Stimulated activated CD4-positive, alpha-beta T cell treated with anti-CD3 and anti-CD28 coated beads, Interleukin-2, amount 100 ng/mL, for 24 hours (primary cell): ENCODE data around the gene PPP1R12C.
A peak's percentile ranks its signal among the peaks of the same experiment; 100 is the strongest.

ENCODE experiments used
- DNase-seq, 2 donors: peaks; one replicate each; pipeline ENCODE4 v3.0.0-alpha.2; 2020

Gene PPP1R12C

DNA sequence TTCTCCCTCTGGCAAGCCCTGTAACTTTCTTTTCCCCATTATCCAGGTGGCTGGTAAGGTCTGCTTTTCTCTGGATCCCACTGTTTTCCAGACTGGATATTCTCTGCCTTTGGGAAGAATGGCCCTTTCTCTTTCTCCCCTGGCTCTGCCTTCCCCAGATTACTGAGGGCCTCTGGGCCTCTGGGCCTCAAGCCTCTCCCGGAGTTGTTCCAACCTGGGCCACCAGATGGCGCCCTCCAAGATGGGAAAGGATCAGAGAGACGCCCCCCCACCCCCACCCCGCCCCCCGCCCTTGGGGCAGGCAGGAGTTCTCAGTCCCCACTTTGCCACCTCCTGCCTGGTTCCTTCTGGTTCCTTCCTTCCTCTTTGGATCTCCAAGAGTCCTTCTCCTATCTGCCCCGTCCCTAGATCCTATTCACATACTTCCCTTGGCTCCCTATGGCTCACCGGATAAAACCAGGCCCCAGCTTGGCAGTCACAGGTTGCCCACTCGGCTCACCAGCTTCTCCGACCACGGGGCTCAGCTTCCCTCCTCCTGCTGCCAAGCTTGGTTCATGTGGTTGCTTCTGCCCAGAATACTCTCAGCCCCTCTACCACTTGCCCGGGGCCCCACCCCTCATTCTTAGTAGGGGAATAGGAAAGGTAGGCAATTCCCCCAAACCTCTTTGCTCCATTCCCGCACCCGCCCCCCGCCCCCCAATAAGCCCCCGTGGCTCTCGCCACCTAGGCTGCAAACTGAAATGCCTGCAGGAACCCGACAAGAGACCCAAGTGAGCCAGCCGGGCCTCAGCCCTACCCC is 28.7 kb downstream of the PPP1R12C start:
- peak; percentile 89 to 90 for DNase-seq

DNA sequence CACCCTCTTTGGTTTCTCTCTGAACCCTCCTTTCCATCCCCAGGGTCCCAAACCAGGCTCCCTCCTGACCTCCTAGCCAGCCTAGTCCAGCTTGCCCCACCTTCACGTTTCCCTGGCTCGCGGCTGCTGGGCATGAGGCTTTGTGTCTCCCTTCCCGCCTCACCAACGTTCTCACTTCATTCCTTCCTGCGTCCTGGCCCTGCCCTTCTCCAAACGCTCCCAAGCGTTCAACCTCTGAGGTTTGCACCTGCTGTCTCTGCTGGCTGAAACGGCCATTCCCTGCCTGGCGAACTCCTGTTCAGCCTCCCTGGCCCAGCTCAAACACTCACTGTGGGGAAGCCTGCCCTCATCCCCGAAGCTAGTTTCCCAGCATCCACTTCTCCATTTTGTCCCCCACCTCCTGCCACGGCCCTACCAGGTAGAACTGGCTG is 29.4 kb downstream of the PPP1R12C start:
- no peak for DNase-seq

DNA sequence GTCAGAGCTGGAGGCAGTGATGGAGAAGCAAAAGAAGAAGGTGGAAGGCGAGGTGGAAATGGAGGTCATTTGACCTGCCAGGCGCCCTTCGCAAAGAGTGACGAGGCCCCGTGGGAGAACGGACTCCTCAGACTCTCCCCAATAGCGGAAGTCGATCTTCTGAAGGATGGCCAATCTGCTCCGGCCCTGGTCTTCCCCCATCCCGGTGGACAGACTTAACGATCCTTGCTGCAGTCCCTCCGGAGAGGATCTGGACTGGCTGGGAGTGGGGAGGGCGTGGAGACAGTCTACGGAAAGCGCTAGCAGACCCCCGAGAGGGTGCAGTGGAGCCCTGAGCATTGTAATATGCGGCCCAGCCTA is 29.9 kb downstream of the PPP1R12C start:
- DNase-seq: no peak

DNA sequence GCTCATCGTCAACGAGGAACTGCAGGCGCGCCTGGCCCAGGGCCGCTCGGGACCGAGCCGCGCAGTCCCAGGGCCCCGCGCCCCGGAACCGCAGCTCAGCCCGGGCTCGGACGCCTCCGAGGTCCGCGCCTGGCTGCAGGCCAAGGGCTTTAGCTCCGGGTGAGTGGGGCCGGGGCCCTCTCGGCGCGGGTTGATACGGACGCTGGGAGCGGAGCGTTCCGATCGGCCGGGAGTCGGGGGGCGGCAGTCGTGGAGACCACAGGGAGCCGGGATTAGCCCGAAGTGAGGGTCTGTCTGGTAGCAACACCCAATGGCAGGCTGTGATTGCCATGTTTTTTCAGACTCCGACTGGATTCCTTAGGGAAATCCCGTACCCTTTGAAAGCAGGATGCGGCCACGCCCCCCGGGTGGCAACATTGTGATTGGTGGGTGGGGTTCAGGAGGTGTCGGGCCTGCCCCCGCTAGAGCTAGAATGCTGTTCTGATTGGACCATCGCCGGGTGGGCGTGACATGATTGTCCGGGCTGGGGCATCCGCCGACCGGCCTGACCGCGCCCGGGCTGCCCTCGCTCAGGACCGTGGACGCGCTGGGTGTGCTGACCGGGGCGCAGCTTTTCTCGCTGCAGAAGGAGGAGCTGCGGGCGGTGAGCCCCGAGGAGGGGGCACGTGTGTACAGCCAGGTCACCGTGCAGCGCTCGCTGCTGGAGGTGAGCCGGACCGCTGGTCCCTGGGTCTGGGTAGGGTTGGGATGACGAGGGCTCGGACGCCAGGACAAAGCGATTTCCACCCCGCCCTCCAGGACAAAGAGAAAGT is 30.5 kb downstream of the PPP1R12C start:
- peak; percentile 65 to 68 for DNase-seq

DNA sequence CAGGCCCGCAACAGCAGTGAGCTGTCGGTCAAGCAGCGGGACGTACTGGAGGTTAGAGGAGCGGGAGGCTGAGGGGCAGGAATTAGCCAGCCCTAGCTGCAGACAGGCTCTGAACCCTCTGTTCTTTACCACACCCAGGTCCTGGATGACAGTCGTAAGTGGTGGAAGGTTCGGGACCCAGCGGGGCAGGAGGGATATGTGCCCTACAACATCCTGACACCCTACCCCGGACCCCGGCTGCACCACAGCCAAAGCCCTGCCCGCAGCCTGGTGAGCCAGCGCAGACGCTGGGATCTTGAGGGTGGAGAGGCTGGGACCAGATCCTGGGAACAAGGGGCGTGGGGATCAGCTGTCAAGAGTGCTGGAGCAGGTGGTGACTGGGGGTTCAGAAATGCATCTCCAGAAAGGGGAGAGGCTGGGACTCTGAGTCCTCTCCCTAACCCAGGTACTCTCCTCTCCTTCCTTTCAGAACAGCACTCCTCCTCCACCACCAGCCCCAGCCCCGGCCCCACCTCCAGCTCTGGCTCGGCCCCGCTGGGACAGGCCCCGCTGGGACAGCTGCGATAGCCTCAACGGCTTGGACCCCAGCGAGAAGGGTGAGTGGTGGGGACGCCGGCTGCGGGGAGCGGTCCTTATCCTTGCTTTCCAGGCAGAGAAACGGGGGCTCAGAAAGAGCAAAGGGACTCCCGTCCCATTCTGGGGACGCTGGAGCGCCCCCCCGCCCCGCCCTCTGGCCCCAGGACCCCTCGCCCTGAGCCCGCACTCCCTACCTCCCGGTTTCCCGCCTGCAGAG is 31.3 kb downstream of the PPP1R12C start:
- DNase-seq: no peak

DNA sequence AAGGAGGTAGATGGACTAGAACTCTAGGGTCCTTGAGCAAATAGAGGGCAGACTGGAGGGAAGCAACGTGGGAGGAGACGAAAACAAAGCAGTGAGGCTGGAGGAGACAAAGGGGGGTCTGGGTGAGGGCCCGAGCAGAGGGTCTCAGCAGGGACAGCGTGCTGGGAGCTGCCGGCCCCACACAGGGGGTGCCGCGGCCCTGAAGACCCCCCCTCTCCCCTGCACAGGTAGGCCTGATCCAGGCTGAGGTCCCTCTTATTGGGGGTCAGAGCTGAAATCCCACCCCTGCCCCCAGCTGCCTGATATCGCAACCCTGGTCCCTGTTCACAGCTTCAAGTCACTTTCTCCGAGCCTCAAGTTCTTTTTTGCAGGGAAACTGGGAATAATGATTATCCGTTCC is 33.0 kb downstream of the PPP1R12C start:
- no peak for DNase-seq

DNA sequence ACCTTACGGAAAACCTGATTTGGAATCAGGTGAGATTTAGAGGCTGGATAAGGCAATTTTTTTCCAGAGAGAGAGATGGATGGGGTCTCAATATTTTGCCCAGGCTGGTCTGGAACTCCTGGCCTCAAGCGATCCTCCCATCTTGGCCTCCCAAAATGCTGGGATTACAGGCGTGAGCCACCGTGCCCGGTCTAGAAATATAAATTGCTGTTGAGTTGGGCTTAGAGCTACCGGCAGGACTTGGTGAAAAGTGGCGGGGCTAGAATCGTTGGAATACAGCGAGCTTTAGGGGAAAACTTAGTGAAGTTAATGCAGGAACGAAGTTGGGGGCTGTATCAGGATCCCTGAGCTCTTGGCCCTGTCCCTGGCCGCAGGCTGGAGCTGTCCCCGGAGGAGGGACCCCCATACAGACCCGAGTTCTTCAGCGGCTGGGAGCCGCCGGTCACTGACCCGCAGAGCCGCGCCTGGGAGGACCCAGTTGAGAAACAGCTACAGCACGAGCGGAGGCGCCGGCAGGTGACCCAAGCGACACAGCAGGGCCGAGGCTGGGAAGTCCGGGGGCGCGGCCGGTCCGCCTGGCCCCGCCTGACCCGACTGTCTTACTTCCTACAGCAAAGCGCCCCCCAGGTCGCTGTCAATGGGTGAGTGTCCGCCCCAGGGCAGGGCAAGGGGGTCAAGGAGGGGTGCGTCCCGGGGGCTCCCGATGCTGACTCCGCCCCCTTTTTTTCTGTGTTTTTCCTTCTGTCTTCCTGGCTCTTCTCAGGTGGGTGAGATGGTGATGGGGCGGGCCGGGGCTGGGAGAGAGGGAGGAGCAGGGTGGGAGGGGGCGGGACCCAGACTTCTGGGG is 34.2 kb downstream of the PPP1R12C start:
- DNase-seq: no peak

DNA sequence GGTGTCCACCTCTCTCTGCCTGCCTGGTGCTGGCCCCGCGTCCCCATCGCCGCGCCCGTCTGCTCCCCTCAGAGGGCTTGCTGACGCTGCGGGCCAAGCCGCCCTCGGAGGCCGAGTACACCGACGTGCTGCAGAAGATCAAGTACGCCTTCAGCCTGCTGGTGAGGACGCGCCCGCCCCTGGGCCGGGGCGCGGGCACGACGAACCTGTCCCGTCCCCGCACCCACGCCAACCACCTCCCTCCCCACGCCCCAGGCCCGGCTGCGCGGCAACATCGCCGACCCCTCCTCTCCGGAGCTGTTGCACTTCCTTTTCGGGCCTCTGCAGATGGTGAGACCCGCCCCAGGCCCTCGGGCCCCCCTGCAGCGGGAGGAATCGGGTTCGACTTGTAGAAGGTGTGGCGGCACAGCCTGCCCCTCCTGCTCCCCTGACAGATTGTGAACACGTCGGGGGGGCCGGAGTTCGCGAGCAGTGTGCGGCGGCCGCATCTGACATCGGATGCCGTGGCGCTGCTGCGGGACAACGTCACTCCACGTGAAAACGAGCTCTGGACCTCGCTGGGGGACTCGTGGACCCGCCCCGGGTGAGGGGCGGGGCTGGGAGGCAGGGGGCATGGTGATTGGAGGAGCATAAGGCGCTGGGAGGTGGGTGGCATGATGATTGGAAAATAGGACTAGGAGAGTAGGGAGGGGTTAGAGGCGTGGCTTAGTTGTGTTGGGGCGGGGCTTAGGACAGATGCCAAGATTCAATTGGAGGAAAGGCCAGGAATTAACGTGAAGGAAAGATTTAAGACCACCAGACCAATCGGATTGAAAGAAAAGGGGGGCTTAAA is 35.2 kb downstream of the PPP1R12C start:
- peak; percentile 53 to 64 for DNase-seq

DNA sequence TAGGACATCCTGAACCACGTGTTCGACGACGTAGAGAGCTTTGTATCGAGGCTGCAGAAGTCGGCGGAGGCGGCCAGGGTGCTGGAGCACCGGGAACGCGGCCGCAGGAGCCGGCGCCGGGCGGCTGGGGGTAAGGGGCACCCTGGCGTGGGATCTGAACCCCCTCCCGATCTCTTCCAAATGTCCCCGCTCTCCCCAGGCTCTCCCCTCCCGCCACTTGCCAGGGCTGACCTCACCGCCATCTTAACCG is 35.7 kb downstream of the PPP1R12C start:
- no peak for DNase-seq

DNA sequence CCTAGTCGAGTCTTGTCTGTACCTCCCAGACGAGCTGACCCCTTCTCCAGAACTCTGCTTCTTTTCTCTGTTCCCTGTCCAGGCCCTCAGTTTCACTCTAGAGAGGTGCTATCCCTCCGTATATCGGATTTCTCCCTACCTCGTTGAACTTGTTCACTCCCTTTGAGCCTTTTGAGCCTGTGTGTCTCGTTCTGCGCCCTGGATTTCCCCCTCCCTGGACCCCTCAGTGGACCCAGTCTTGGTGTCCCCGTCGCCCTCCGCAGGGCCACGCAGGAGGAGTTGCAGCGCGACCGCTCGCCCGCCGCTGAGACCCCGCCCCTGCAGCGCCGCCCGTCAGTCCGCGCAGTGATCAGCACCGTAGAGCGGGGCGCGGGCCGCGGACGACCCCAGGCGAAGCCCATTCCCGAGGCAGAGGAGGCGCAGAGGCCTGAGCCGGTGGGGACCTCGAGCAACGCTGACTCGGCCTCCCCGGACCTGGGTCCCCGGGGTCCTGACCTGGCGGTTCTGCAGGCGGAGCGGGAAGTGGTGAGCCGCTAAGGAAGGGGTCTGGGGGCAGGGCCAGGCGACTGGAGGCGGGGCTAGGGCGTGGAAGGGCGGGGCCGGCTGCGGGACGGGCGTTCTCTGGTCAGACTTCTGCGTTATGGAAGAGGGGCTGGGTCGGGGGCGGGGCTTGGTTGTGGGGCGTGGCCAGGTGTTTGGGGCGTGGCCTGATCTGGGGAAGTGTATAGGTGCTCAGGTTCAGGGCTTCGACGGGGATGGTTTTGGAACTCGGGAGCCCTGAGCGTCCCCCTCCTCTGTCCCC is 36.3 kb downstream of the PPP1R12C start:
- peak; percentile 85 to 90 for DNase-seq

DNA sequence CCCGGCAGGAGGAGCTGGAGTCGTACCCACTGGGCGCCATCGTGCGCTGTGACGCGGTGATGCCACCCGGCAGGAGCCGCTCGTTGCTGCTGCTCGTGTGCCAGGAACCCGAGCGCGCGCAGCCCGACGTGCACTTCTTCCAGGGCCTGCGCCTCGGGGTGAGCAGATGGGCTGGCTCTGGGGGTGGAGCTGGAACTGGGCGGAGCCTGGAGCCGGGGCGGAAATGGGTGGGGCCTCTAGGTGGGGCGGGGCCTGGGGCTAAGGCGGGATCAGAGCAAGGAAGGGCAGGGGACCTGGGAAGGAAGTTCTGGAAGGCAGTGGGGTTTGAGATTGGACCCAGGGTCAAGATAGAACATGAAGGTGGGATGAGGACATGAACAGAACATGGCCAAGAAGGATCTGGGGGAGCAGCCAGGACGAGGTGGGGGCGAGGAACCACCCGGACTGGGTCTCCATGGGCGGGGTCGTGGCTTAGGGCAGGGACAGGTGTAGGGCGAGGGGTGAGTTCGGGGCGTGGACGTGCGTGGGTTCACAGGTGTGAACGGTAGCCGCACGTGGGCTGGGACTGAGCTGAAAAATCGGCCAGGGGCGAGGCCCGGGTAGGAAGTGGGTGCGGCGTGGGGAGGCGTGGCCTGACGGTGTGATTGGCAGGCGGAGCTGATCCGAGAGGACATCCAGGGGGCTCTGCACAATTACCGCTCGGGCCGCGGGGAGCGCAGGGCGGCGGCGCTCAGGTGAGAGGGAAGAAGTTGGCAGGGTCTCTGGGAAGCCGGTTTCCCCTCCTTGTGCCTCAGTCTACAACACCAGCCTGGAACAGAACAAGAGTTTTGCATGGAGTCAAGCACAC is 37.1 kb downstream of the PPP1R12C start:
- DNase-seq: peak; percentile 61 to 76

DNA sequence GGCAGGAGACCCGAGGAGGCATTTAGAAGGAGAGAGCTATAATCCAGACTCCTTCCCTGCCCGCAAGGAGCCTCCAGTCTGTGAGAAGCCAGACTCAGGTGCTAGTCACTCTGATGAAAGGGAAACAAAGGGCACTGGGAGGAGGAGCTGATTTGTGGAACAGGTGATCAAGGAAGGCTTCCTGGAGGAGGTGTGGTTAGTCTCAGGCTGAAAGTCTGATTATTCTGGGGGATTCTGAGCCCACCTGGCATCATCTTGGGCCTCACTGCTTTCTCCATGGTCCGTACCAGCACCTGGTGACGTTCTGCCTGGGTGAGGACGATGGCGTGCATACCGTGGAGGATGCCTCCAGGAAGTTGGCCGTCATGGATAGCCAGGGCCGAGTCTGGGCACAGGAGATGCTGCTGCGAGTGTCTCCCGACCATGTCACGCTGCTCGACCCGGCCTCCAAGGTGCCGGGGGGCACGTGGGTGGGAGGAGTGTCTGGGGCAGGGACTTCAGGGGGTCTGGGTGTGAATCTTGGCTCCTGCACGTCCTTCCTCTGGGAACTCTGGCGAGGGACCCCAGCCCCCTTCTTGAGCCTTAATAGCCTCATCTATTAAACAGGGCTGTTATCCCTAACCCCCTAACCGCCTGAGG is 37.9 kb downstream of the PPP1R12C start:
- DNase-seq: no peak

DNA sequence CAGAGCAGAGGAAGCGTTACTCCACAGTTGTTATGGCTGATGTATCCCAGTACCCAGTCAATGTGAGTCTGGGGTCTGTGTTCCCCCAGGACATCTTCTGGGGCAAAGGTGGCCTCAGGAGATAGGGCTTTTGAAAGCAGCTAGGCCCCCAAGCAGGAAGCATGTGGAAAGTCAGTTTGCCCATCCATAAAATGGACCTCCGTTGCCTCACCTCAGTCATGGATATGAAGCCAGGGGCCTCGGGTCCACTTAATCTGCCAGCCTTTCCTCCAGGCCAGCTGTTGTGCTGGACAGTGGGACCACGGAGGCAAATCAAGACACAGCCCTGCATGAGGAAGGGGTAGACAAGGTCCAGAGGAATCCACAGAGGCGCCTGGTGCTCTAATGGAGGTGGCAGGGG is 38.4 kb downstream of the PPP1R12C start:
- no peak for DNase-seq

DNA sequence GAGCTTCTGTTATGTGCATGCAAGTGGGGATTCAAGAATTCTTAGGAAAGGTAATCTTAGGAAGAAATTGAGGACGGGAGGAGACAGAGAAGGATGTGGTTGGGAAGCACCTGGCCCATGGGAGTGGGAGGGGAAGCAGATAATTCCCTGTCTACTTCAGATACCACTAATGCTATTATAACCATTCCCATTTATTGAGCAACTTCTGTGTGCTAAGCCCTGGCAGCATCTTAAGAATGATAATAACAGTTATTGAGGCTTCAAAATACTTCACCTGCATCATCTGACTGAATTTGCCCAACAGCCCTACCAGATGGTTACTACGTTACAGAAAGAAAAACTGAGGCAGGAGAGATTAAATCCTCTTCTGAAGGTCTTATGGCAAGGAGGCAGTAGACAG is 40.3 kb downstream of the PPP1R12C start:
- DNase-seq: no peak

DNA sequence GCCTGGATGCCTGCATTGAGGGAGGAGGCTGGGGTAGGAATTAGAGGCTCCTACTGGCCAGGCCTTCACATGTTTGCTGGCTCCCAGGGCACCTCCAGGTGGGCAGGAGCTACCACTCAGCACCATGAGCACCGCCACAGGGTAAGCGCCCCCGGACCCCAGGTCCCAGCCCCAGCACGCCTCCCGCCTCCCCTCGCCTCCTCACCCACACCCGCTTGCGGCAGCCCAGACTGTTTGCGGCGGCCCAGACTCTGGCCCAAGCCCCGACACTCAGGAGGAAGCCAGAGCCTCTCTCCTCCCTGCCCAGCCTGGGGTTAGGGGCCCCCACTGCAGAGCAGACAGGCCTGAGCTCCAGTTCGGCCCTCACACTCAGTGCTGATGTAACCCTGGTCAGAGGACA is 41.1 kb downstream of the PPP1R12C start:
- no peak for DNase-seq

DNA sequence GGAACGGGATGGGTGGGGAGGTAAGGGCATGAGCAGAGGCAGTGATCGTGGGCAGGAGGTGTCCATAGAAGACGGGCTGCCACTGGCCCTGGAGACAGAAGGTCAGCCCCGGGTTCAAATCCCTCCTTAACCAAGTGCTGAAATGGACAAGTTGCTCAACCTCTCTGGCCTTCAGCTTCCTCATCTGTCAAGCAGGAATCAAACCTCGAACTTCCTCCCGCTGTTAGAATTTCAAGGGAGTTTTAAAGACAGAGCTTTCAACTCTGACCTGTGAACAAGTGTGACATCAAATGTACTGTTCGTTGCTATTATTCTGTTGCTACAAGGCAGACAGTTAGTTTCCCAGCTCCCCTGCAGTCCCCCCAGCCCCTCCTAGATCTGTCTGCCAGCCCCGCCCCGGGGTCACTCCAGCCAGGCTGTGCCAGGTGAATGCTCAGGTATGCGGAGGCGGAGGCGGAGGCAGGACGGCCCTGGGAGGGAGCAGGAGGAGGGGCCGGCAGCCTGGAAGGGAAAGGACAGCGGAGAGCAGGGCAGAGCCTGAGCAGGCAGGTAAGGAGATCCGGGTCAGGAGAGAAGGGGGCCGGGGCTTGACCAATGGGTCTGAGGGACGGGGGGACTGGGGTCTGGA is 42.0 kb downstream of the PPP1R12C start, which contains the start of gene EPS8L1:
Gene EPS8L1 (plus strand): TSS at position 499 of the 628 bp plus-strand sequence. CDS start 576 bp downstream, outside the sequence.
- DNase-seq: no peak

DNA sequence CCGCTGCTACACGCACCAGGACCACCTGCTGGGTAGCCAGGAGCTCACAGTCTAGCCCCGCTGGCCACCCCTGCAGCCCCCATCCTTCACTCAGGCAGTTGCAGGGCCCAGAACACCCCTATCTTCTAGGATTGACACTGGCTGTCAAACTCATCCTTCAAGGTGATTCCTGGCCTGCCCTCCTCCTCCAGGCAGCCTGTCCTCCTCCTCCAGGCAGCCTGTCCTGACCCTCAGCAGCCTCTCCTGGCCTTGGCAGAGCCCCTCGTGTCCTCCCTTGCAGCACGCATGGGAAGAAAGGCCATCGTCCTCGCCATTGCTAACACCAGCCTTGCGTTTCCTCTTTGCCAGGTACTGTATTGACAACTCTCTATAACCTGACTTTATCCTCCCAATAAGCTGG is 45.5 kb downstream of the PPP1R12C start:
- no peak for DNase-seq

DNA sequence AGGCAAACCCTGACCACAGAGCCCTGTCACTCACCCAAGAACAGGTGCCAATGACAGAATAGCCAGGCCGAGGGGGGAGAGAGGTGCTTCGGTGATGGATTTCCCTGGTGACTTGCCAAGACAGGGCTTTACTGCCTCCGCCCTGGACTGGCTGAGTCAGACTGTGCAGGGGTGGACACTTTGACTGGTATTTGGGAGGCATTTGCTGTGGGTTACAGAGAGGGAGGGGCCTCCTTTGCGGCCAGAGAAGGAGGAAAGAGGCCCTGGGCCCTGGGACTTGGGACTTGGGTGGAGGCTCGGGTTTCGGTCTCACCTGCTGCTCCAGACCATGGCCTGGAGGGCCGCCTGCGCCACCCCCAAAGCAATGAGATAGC is 46.3 kb downstream of the PPP1R12C start:
- no peak for DNase-seq
